ENCODE data around the gene FBXL2. TPM values are rescaled to one million over a fixed set of nuclear protein-coding genes. Genes with fewer than 3 reads are reported as not detected.
A peak's percentile ranks its signal among the peaks of the same experiment; 100 is the strongest.

FBXL2 gene
- total RNA-seq, 1 donor from 2014 or later = 21.4 TPM

DNA sequence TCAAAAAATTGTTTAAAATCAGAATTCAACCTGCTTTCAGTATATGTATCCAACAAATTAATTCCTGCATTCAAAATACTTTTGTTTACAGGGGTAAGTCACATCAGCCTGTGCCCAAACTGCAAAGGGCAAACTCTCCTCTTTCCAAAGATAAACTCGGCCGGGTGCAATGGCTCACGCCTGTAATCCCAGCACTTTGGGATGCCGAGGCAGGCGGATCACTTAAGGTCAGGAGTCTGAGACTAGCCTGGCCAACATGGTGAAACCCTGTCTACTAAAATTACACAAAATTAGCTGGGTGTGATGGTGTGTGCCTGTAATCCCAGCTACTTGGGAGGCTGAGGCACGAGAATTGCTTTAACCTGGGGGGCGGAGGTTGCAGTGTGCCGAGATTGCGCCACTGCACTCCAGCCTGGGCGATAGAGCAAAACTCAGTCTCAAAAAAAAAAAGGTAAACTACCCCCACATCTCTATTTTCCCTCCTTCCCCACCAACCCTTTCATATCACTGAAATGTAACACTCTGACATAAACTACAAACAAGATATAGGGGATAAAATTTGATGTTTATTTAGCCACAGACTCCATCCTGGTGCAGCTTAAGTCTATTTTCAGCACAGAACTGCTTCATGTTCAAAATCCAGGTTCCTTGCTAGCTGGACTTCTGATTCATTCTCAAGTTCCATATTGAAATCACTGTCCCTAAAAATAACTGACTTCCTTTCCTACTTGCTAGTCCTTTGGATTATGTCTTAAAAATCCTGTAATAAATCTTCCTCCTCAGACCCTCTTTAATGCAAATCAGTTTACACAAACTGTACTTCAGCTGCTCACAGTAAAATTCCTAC lies 147.6 kb downstream of the FBXL2 start:
- H3K4me3 Mint-ChIP-seq (ENCODE audit: unreplicated experiment) = no peak overlapping the region
- TF ChIP-seq, protein P1, sequence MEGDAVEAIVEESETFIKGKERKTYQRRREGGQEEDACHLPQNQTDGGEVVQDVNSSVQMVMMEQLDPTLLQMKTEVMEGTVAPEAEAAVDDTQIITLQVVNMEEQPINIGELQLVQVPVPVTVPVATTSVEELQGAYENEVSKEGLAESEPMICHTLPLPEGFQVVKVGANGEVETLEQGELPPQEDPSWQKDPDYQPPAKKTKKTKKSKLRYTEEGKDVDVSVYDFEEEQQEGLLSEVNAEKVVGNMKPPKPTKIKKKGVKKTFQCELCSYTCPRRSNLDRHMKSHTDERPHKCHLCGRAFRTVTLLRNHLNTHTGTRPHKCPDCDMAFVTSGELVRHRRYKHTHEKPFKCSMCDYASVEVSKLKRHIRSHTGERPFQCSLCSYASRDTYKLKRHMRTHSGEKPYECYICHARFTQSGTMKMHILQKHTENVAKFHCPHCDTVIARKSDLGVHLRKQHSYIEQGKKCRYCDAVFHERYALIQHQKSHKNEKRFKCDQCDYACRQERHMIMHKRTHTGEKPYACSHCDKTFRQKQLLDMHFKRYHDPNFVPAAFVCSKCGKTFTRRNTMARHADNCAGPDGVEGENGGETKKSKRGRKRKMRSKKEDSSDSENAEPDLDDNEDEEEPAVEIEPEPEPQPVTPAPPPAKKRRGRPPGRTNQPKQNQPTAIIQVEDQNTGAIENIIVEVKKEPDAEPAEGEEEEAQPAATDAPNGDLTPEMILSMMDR (IDR thresholded peaks at IDR 0.05; ENCODE audit: partially characterized antibody, unreplicated experiment) = no peak
- H3K36me3 Mint-ChIP-seq (ENCODE audit: unreplicated experiment) = no peaks in the 10 kb centered on the region
- peaks cover 2% of the 10 kb centered on the region for H3K27me3 Mint-ChIP-seq (ENCODE audit: unreplicated experiment)
- DNase-seq = no peak
- H3K9me3 Mint-ChIP-seq (ENCODE audit: unreplicated experiment) = peaks cover 4% of the 10 kb centered on the region
- H3K27ac Mint-ChIP-seq (ENCODE audit: unreplicated experiment) = peak overlapping the region; percentile 23
- H3K4me1 Mint-ChIP-seq (ENCODE audit: low read depth, unreplicated experiment) = peaks cover 20% of the 10 kb centered on the region

DNA sequence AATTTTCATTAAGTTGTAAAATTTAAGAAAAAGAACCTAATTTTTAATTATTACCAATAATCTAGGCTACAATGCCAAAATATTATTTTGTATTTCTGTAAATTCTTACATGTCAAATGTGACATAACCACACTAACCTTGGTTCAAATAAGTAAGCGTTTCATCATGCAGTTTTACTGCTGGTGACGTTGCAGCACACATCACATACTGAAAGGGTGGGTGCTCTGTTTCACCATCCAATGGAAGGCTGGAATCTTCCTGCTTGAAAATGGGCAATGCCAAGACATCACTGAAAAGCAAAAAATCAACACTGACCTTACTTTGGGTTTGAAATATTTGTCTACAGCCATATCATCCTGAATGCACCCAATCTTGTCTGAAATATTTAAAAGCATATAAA lies 148.2 kb downstream of the FBXL2 start:
- peak overlapping the region; percentile 23 for H3K27ac Mint-ChIP-seq (ENCODE audit: unreplicated experiment)
- peaks cover 21% of the 10 kb centered on the region for H3K4me1 Mint-ChIP-seq (ENCODE audit: low read depth, unreplicated experiment)
- H3K4me3 Mint-ChIP-seq (ENCODE audit: unreplicated experiment) = no peak overlapping the region
- DNase-seq = no peak
- H3K9me3 Mint-ChIP-seq (ENCODE audit: unreplicated experiment) = peaks cover 4% of the 10 kb centered on the region
- peaks cover 2% of the 10 kb centered on the region for H3K27me3 Mint-ChIP-seq (ENCODE audit: unreplicated experiment)
- TF ChIP-seq, protein P1 (IDR thresholded peaks at IDR 0.05; ENCODE audit: partially characterized antibody, unreplicated experiment) = no peak
- H3K36me3 Mint-ChIP-seq (ENCODE audit: unreplicated experiment) = no peaks in the 10 kb centered on the region

DNA sequence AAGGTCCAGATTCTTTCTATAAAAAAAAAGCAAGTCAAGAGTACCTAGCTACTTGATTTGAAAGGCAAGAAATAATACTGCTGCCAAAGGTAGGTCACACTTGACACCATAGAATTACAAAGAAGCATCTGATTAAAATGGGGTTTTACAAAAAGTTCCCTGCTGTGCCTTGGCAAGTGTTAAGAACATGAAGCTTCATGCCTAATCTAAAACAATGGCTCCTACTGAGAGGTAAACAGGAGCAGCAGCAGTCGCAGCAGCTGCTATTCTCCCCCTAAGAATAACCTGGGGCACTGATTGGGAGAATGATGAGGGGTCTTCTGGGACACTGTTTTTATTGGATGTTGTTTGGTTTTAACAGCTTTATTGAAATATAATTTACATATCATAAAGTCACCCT lies 148.8 kb downstream of the FBXL2 start:
- Mint-ChIP-seq H3K27ac (ENCODE audit: unreplicated experiment) (no peak overlapping the region), H3K9me3 (ENCODE audit: unreplicated experiment) (peaks cover under 1% of the 10 kb centered on the region), H3K27me3 (ENCODE audit: unreplicated experiment) (peaks cover 2% of the 10 kb centered on the region), H3K4me3 (ENCODE audit: unreplicated experiment) (no peak overlapping the region), H3K4me1 (ENCODE audit: low read depth, unreplicated experiment) (peaks cover 27% of the 10 kb centered on the region), H3K36me3 (ENCODE audit: unreplicated experiment) (no peaks in the 10 kb centered on the region)
- TF ChIP-seq, protein P1 (IDR thresholded peaks at IDR 0.05; ENCODE audit: partially characterized antibody, unreplicated experiment) = no peak
- DNase-seq = no peak

DNA sequence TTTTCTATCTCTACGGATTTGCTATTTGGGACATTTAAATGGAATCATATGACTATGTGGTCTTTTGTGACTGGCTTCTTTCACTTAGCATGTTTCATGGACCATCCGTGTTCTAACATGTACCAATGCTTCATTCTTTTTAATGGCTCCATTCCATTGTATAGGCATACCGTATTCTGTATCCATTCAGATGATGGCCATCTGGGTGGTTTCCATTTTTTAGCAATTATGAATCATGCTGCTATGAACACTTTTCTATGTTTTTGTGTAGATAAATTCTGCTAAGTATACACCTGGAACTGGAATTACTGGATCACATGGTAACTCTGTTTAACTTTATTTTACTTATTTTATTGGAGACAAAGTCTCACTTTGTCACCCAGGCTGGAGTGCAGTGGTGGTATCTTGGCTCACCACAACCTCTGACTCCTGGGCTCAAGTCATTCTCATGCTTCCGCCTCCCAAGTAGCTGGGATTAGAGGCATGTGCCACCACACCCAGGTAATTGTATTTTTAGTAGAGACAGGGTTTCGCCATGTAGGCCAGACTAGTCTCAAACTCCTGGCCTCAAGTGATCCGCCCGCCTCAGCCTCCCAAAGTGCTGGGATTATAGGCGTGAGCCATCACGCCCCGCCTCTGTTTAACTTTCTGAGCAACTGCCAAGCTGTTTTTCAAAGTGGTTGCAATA lies 149.5 kb downstream of the FBXL2 start:
- peaks cover 27% of the 10 kb centered on the region for H3K4me1 Mint-ChIP-seq (ENCODE audit: low read depth, unreplicated experiment)
- no peaks in the 10 kb centered on the region for H3K27me3 Mint-ChIP-seq (ENCODE audit: unreplicated experiment)

More for the DNA sequence above, 149.5 kb downstream of the FBXL2 start:
- H3K9me3 Mint-ChIP-seq (ENCODE audit: unreplicated experiment) = no peaks in the 10 kb centered on the region
- DNase-seq = no peak
- no peaks in the 10 kb centered on the region for H3K36me3 Mint-ChIP-seq (ENCODE audit: unreplicated experiment)
- H3K4me3 Mint-ChIP-seq (ENCODE audit: unreplicated experiment) = no peak overlapping the region
- no peak overlapping the region for H3K27ac Mint-ChIP-seq (ENCODE audit: unreplicated experiment)
- TF ChIP-seq, protein P1 (IDR thresholded peaks at IDR 0.05; ENCODE audit: partially characterized antibody, unreplicated experiment) = no peak
